Smooth muscle cell (in vitro differentiated cells): Measurements from ENCODE around the gene NFASC. TPM values are rescaled to one million over a fixed set of nuclear protein-coding genes. Genes with fewer than 3 reads are reported as not detected.

Experiments used
- DNase-seq: peaks from one replicate; lab custom pipeline; 2025; ENCODE audit not compliant: unreplicated experiment; lab: John Stamatoyannopoulos, UW
- H2AFZ ChIP-seq: fragments of 200-600 bp; sonication (generic); 2 replicates; pipeline ENCODE4 v1.6.0; 2016; ENCODE audit warnings: antibody characterized with exemption, low read depth, mild to moderate bottlenecking
- H3F3A ChIP-seq: fragments of 200-600 bp; sonication (generic); 2 replicates; pipeline ENCODE4 v1.6.0; 2017; ENCODE audit warnings: antibody characterized with exemption, low read depth
- H3K27ac ChIP-seq: fragments of 200-600 bp; sonication (generic); 2 replicates; pipeline ENCODE4 v1.5.1; 2016; ENCODE audit warnings: low read depth, mild to moderate bottlenecking
- H3K27me3 ChIP-seq: fragments of 200-600 bp; sonication (generic); 2 replicates; pipeline ENCODE4 v1.6.1; 2016; ENCODE audit warnings: low read depth, mild to moderate bottlenecking
- H3K36me3 ChIP-seq: fragments of 200-600 bp; sonication (generic); 2 replicates; pipeline ENCODE4 v1.5.1; 2016; ENCODE audit warnings: low read depth
- H3K4me1 ChIP-seq: fragments of 200-600 bp; sonication (generic); 2 replicates; pipeline ENCODE4 v1.5.1; 2016; ENCODE audit warnings: low read depth
- H3K4me2 ChIP-seq: fragments of 200-600 bp; sonication (generic); 2 replicates; pipeline ENCODE4 v1.6.0; 2016; ENCODE audit warnings: mild to moderate bottlenecking
- H3K4me3 ChIP-seq: fragments of 200-600 bp; sonication (generic); 2 replicates; pipeline ENCODE4 v1.5.1; 2016; ENCODE audit warnings: mild to moderate bottlenecking
- H3K79me2 ChIP-seq: fragments of 200-600 bp; sonication (generic); 2 replicates; pipeline ENCODE4 v1.6.0; 2016; ENCODE audit warnings: low read depth, mild to moderate bottlenecking
- H3K9ac ChIP-seq: fragments of 200-600 bp; sonication (generic); 2 replicates; pipeline ENCODE4 v1.6.0; 2016; ENCODE audit warnings: low read depth
- H3K9me3 ChIP-seq: fragments of 200-600 bp; sonication (generic); replicated peaks from 2 replicates; pipeline ENCODE4 v1.5.1; 2016; ENCODE audit warnings: low read depth
- H4K20me1 ChIP-seq: fragments of 200-600 bp; sonication (generic); 2 replicates; pipeline ENCODE4 v1.6.0; 2016; ENCODE audit warnings: low read depth
- WGBS: methylation state at CpG from one replicate; pipeline ENCODE4 v1.1.7; 2016; ENCODE audit warnings: low lambda C conversion rate; 5-methylcytosine and 5-hydroxymethylcytosine counted together
- polyA plus RNA-seq: library from polyadenylated mRNA; unstranded; fragments of >200 nt; fragmentation: Nextera tagmentation; extraction: Ambion mirVana; gene quantifications from 2 replicates; pipeline ENCODE4 v1.2.1, GENCODE V29; 2016
- total RNA-seq: library from RNA; depleted of rRNA; stranded (reverse); fragments of >200 nt; gene quantifications from 2 replicates; pipeline ENCODE4 v1.2.3, GENCODE V29; 2014
- TF ChIP-seq, protein P1 (sequence below): fragments of 200-600 bp; sonication (generic); IDR thresholded peaks from 2 replicates; pipeline ENCODE4 v1.5.1; 2017; ENCODE audit warnings: borderline replicate concordance, mild to moderate bottlenecking, antibody characterized with exemption; ENCODE audit not compliant: insufficient read depth, poor library complexity, severe bottlenecking

The NFASC gene
- total and polyA plus RNA-seq, 2 experiments from 2014 or later, result 0.09 to 0.63 TPM

DNA sequence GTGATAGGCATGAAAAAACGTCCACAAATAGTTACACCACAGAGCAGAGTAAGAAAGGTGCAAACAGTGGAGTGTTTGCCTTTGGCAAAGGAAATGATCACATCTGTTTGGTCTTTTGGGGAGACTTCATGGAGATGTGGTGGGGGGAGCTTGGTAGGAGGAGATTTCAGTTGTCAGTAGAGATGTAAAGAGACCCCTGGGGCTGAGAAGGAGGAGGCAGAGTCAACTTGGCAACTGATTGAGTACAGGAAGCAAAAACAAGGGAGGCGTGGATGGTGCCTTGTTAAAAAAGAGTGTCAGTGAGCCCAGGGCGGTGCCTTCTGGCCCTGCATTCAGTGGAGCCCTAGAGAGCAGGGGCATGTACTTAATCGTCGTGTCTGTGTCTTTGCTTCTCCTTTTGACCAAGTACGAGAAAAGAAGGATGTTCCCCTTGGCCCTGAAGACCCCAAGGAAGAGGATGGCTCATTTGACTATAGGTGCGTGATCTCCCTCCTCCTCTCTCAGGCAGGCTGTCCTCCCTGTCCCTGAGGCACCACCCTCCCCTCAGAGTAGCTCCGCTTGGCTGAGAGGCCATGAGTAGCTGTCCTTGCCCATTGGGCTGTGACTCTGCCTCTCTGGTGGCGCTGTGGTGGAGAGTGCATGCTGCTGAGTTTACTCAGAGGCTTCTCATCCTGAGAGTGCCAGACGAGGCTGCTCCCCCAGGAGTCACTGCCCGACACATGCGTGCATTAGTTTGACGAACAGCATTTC, 141.9 kb downstream of the NFASC start:
- WGBS, result 72% methylated on average over 13 of the region's 13 CpGs
- no peak overlapping the region for H2AFZ ChIP-seq
- H4K20me1 ChIP-seq, result no peaks in the 10 kb centered on the region
- H3K4me3 ChIP-seq, result no peak overlapping the region
- no peaks in the 10 kb centered on the region for H3F3A ChIP-seq
- H3K36me3 ChIP-seq, result no peaks in the 10 kb centered on the region
- peaks cover 5% of the 10 kb centered on the region for H3K27me3 ChIP-seq
- no peak overlapping the region for H3K4me2 ChIP-seq
- H3K79me2 ChIP-seq, result no peaks in the 10 kb centered on the region
- no peak overlapping the region for H3K27ac ChIP-seq
- H3K4me1 ChIP-seq, result peaks cover 14% of the 10 kb centered on the region
- H3K9ac ChIP-seq, result no peak overlapping the region
- H3K9me3 ChIP-seq, result no peaks in the 10 kb centered on the region
- TF ChIP-seq, protein P1, sequence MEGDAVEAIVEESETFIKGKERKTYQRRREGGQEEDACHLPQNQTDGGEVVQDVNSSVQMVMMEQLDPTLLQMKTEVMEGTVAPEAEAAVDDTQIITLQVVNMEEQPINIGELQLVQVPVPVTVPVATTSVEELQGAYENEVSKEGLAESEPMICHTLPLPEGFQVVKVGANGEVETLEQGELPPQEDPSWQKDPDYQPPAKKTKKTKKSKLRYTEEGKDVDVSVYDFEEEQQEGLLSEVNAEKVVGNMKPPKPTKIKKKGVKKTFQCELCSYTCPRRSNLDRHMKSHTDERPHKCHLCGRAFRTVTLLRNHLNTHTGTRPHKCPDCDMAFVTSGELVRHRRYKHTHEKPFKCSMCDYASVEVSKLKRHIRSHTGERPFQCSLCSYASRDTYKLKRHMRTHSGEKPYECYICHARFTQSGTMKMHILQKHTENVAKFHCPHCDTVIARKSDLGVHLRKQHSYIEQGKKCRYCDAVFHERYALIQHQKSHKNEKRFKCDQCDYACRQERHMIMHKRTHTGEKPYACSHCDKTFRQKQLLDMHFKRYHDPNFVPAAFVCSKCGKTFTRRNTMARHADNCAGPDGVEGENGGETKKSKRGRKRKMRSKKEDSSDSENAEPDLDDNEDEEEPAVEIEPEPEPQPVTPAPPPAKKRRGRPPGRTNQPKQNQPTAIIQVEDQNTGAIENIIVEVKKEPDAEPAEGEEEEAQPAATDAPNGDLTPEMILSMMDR, result no peak
- DNase-seq, result no peak

DNA sequence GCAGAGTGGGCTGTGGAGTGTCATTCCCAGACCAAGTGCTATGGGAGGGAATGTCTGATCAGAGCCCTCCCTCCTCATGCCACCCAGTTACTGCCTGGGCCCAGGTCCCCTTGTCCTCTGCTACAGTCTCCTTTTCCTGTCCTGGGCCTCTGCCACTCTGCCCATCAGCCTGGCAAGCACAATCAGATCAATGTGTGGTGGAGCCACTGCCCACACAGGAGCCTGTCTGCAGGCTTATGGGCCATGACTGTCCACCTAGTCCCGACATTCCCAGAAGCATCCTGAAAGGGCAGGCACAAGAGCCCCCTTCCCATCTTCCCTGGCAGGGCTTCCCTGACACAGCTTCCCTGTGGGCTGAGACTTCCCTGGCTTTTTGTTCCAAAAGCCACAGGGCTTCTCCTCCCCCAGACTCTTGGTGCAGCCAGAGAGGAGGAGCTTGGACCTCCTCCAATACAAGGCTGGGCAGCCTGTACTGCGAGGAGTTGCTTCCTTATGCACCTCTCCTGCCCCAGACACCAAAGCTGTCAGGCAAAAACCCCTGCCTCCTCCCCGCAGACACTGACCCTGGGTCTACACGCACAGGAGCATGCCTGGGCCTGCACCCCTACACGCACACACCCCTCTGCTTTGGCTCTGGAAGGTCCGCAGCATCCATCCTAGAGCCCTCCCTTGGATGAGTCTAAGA, 143.2 kb downstream of the NFASC start:
- Histone ChIP-seq H2AFZ (no peak overlapping the region), H4K20me1 (no peaks in the 10 kb centered on the region), H3K4me3 (no peak overlapping the region), H3K9ac (no peak overlapping the region), H3F3A (no peaks in the 10 kb centered on the region), H3K4me1 (peaks cover 14% of the 10 kb centered on the region), H3K79me2 (no peaks in the 10 kb centered on the region), H3K9me3 (no peaks in the 10 kb centered on the region), H3K4me2 (peak overlapping the region; percentile 28), H3K27ac (no peak overlapping the region), H3K27me3 (peaks cover 5% of the 10 kb centered on the region), H3K36me3 (no peaks in the 10 kb centered on the region)
- WGBS, result 75% methylated on average over 6 of the region's 6 CpGs
- TF ChIP-seq, protein P1, result no peak
- no peak for DNase-seq

DNA sequence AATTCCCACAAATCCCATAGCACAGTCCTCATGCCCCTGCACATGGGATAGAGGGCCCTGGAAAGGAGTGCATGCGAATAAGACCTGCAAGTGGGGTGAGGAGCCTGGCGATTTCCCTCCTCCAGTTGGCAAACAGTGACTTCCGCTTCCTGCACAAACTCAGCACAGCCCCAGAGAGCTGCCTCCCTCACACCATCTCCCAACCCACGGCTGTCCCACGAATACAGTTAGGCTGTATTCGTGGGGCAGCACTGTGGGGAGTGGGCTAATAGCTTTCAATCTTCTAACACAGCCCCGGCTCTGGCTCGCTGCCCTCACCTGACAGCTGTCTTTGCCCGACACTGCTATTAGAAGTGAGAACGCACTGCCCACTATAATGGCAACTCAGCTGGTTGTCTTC, 144.1 kb downstream of the NFASC start:
- Histone ChIP-seq H3K27ac (no peak overlapping the region), H2AFZ (no peak overlapping the region), H3K4me1 (peaks cover 14% of the 10 kb centered on the region), H3K9ac (no peak overlapping the region), H3K9me3 (no peaks in the 10 kb centered on the region), H3K36me3 (no peaks in the 10 kb centered on the region), H4K20me1 (no peaks in the 10 kb centered on the region), H3K4me3 (no peak overlapping the region), H3K79me2 (no peaks in the 10 kb centered on the region), H3K4me2 (no peak overlapping the region), H3F3A (no peaks in the 10 kb centered on the region), H3K27me3 (peaks cover 12% of the 10 kb centered on the region)
- TF ChIP-seq, protein P1, result no peak
- WGBS, result 85% methylated on average over 10 of the region's 10 CpGs
- DNase-seq, result no peak

DNA sequence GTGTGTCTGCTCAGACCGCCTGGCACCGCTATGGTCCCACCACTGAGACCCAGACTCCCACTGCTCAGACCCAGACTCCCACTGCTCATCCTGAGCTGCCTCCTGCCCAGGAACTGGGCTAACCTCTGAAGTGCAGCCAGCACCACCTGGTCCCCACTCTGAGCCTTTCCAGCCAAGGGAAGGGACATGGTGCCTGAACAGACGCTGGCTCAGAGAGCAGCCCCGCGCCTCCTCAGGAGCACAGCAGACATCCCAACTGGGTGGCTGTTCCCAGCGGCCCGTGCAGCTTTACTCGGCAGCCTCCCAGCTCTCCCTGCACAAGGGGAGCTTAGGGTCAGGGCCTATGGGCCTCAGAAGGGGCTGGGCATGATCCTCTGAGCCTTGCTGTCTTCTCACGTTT, 144.6 kb downstream of the NFASC start:
- TF ChIP-seq, protein P1, result no peak
- peaks cover 12% of the 10 kb centered on the region for H3K27me3 ChIP-seq
- H3K27ac ChIP-seq, result no peak overlapping the region
- H2AFZ ChIP-seq, result no peak overlapping the region
- H3F3A ChIP-seq, result no peaks in the 10 kb centered on the region
- peaks cover 14% of the 10 kb centered on the region for H3K4me1 ChIP-seq
- DNase-seq, result no peak
- no peaks in the 10 kb centered on the region for H4K20me1 ChIP-seq
- no peak overlapping the region for H3K4me2 ChIP-seq
- no peak overlapping the region for H3K4me3 ChIP-seq
- H3K36me3 ChIP-seq, result no peaks in the 10 kb centered on the region
- no peak overlapping the region for H3K9ac ChIP-seq
- H3K9me3 ChIP-seq, result no peaks in the 10 kb centered on the region
- no peaks in the 10 kb centered on the region for H3K79me2 ChIP-seq
- 82% methylated on average over 9 of the region's 9 CpGs for WGBS
